HepG2 (cell line): ENCODE measurements around the gene RAP1A. TPM values are rescaled to one million over a fixed set of nuclear protein-coding genes. Genes with fewer than 3 reads are reported as not detected.
A peak's percentile ranks its signal among the peaks of the same experiment; 100 is the strongest.

ENCODE experiments used
- AHR ChIP-seq: IDR thresholded peaks from 2 replicates; pipeline ENCODE4 v1.6.1; 2018; ENCODE audit warnings: missing genetic modification reagents, missing compliant biosample characterization
- CCDC6 ChIP-seq: sonication (generic); formaldehyde crosslinking; IDR thresholded peaks from 2 replicates; pipeline ENCODE4 v1.8.1; 2022; ENCODE audit warnings: mild to moderate bottlenecking, missing genetic modification reagents, moderate library complexity
- GPN1 ChIP-seq: sonication (generic); formaldehyde crosslinking; IDR thresholded peaks from 2 replicates; pipeline ENCODE4 v1.5.1; 2020; ENCODE audit warnings: missing genetic modification reagents, borderline replicate concordance
- GTF2F1 ChIP-seq: fragments of 150-350 bp; IDR thresholded peaks from 2 replicates; pipeline ENCODE4 v1.6.1; 2014; ENCODE audit warnings: low read length
- HNRNPL ChIP-seq: fragments of 200-400 bp; formaldehyde crosslinking; IDR thresholded peaks from 2 replicates; pipeline ENCODE4 v1.6.1; 2017; ENCODE audit warnings: mild to moderate bottlenecking, low read depth, low read length
- IRX3 ChIP-seq: sonication (generic); formaldehyde crosslinking; IDR thresholded peaks from 2 replicates; pipeline ENCODE4 v1.8.1; 2023; ENCODE audit warnings: mild to moderate bottlenecking, low read depth, missing genetic modification reagents, borderline replicate concordance
- NFE2L2 ChIP-seq: fragments of 150-350 bp; IDR thresholded peaks from 2 replicates; pipeline ENCODE4 v1.6.1; 2014; ENCODE audit warnings: low read length
- NFIB ChIP-seq: sonication (generic); formaldehyde crosslinking; IDR thresholded peaks from 2 replicates; pipeline ENCODE4 v1.9.0; 2021; ENCODE audit warnings: missing genetic modification reagents, mild to moderate bottlenecking, borderline replicate concordance
- ONECUT2 ChIP-seq: sonication (generic); formaldehyde crosslinking; IDR thresholded peaks from 2 replicates; pipeline ENCODE4 v1.4.0; 2020; ENCODE audit warnings: missing genetic modification reagents
- REPIN1 ChIP-seq: sonication (generic); formaldehyde crosslinking; IDR thresholded peaks from 2 replicates; pipeline ENCODE4 v1.8.0; 2022; ENCODE audit warnings: missing genetic modification reagents, low read depth, mild to moderate bottlenecking, borderline replicate concordance
- SALL2 ChIP-seq: sonication (generic); formaldehyde crosslinking; IDR thresholded peaks from 2 replicates; pipeline ENCODE4 v1.8.1; 2023; ENCODE audit warnings: mild to moderate bottlenecking, missing genetic modification reagents, inconsistent platforms
- SIN3B ChIP-seq: fragments of 150-350 bp; IDR thresholded peaks from 2 replicates; pipeline ENCODE4 v1.6.1; 2014; ENCODE audit warnings: low read length
- SP4 ChIP-seq: sonication (generic); formaldehyde crosslinking; IDR thresholded peaks from 2 replicates; pipeline ENCODE4 v1.8.1; 2023; ENCODE audit warnings: mild to moderate bottlenecking, missing genetic modification reagents
- TOPORS ChIP-seq: sonication (generic); formaldehyde crosslinking; IDR thresholded peaks from 2 replicates; pipeline ENCODE4 v1.8.0; 2023; ENCODE audit warnings: mild to moderate bottlenecking, missing genetic modification reagents
- ZBTB8A ChIP-seq: sonication (generic); formaldehyde crosslinking; IDR thresholded peaks from 2 replicates; pipeline ENCODE4 v1.4.0; 2020; ENCODE audit warnings: mild to moderate bottlenecking, low read depth, missing genetic modification reagents, borderline replicate concordance
- ZKSCAN5 ChIP-seq: sonication (generic); formaldehyde crosslinking; IDR thresholded peaks from 2 replicates; pipeline ENCODE4 v1.5.1; 2020; ENCODE audit warnings: mild to moderate bottlenecking, missing genetic modification reagents
- ZMYM3 ChIP-seq: sonication (generic); formaldehyde crosslinking; IDR thresholded peaks from 2 replicates; pipeline ENCODE4 v1.5.1; 2020; ENCODE audit warnings: mild to moderate bottlenecking, missing genetic modification reagents
- ZNF12 ChIP-seq: sonication (generic); formaldehyde crosslinking; IDR thresholded peaks from 2 replicates; pipeline ENCODE4 v1.5.0; 2020; ENCODE audit warnings: missing genetic modification reagents
- ZNF577 ChIP-seq: sonication (generic); formaldehyde crosslinking; IDR thresholded peaks from 2 replicates; pipeline ENCODE4 v1.4.0; 2020; ENCODE audit warnings: mild to moderate bottlenecking, low read depth, missing genetic modification reagents, borderline replicate concordance
- ZNF691 ChIP-seq: sonication (generic); formaldehyde crosslinking; IDR thresholded peaks from 2 replicates; pipeline ENCODE4 v1.4.0; 2020; ENCODE audit warnings: missing genetic modification reagents, low read depth, mild to moderate bottlenecking, borderline replicate concordance
- polyA plus RNA-seq, 8 experiments: library from polyadenylated mRNA; depleted of rRNA in 3 of 8; stranded (reverse) in 7 of 8; unstranded in 1 of 8; fragments of >200 nt; fragmentation: Illumina TruSeq in 4 of 8; extraction: Trizol in 4 of 8; gene quantifications; 2 replicates each; pipeline versions ENCODE4 v1.2.1 to v1.2.3, GENCODE V29; 2011 to 2016; ENCODE audit warnings: low read depth in 4 of 8, missing spikeins in 1 of 8, mixed read lengths in 1 of 8; ENCODE audit not compliant: insufficient read depth in 1 of 8
- total RNA-seq, 5 experiments: library from RNA; depleted of rRNA; stranded (reverse); fragments of >200 nt; fragmentation: Illumina TruSeq; extraction: Trizol; gene quantifications; 2 replicates each; pipeline ENCODE4 v1.2.3, GENCODE V29; 2016; ENCODE audit warnings: low read depth in 1 of 5
- TF ChIP-seq, protein P1 (sequence below): sonication (generic); formaldehyde crosslinking; IDR thresholded peaks from 2 replicates; pipeline ENCODE4 v1.4.0; 2020; ENCODE audit warnings: missing genetic modification reagents
- TF ChIP-seq, protein P2 (sequence below): sonication (generic); formaldehyde crosslinking; IDR thresholded peaks from 2 replicates; pipeline ENCODE4 v1.5.0; 2020; ENCODE audit warnings: missing genetic modification reagents
- TF ChIP-seq, protein P3 (sequence below): sonication (generic); formaldehyde crosslinking; IDR thresholded peaks from 2 replicates; pipeline ENCODE4 v1.4.0; 2020; ENCODE audit warnings: mild to moderate bottlenecking, missing genetic modification reagents

Gene RAP1A
- total and polyA plus RNA-seq, 2 of the 13 experiments (the other 11 are each of a cell fraction or from before 2014, with no cell fraction given): 19.0 to 20.7 TPM

DNA sequence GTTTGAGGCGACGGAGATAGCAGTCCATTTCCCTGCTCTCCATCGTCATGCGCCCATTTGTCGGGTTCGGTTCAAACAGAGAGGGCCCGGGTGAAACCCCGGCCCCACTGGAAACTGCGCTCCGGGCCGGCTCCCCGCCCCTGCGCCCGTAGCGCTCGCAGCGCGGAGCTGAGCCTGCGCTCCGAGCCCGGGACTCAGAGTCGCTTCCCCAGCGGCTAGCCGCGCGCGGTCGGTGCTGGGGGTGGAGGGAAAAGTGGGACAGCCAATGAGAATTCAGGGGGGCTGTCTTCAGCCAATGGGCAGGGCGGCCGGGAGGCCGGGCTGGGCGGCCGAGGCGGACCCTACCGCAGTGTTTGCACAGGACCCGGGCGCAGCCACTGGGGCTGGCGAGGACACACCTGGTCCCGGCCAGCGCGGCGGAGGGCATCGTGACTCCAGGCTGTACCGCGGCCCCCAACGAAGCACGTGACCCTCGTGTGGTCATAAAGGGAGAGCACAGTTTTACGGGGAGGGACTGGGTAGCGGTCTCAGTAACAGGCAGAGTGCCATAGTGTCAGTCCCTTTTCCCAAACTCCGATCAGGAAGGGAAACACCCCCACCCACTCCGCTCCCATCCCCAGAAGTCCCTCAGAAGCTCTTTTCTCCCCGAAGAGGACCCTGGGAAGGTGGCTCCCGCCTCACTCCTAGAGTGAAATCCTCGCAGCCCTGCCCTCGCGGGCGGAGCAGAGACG, 119.8 kb downstream of the RAP1A start, which contains the start of gene INKA2 (continued):
- TF ChIP-seq ONECUT2 (CRISPR knock-in tag): no peak
- no peak; the same call in 1 of the 2 replicates for TF ChIP-seq GPN1 (CRISPR knock-in tag)
- TF ChIP-seq IRX3 (CRISPR knock-in tag): peak; percentile 96
- TF ChIP-seq ZNF577 (CRISPR knock-in tag): no peak; the same call in 1 of the 2 replicates
- TF ChIP-seq, protein P1, sequence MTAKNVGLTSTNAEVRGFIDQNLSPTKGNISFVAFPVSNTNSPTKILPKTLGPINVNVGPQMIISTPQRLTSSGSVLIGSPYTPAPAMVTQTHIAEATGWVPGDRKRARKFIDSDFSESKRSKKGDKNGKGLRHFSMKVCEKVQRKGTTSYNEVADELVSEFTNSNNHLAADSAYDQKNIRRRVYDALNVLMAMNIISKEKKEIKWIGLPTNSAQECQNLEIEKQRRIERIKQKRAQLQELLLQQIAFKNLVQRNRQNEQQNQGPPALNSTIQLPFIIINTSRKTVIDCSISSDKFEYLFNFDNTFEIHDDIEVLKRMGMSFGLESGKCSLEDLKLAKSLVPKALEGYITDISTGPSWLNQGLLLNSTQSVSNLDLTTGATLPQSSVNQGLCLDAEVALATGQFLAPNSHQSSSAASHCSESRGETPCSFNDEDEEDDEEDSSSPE (CRISPR knock-in tag): peak; percentile 93
- no peak for TF ChIP-seq SIN3B
- peak; percentile 77; the same call in 1 of the 2 replicates for TF ChIP-seq AHR (CRISPR knock-in tag)
- no peak for TF ChIP-seq ZNF691
- no peak for TF ChIP-seq ZKSCAN5 (CRISPR knock-in tag)
- no peak for TF ChIP-seq GTF2F1
- no peak for TF ChIP-seq NFIB (CRISPR knock-in tag)
- no peak for TF ChIP-seq ZBTB8A
- TF ChIP-seq REPIN1 (CRISPR knock-in tag): peak; percentile 82
- peak; percentile 39; the same call in 1 of the 2 replicates for TF ChIP-seq ZMYM3 (CRISPR knock-in tag)
- no peak; the same call in none of the 2 replicates for TF ChIP-seq CCDC6 (CRISPR knock-in tag)
- TF ChIP-seq, protein P2, sequence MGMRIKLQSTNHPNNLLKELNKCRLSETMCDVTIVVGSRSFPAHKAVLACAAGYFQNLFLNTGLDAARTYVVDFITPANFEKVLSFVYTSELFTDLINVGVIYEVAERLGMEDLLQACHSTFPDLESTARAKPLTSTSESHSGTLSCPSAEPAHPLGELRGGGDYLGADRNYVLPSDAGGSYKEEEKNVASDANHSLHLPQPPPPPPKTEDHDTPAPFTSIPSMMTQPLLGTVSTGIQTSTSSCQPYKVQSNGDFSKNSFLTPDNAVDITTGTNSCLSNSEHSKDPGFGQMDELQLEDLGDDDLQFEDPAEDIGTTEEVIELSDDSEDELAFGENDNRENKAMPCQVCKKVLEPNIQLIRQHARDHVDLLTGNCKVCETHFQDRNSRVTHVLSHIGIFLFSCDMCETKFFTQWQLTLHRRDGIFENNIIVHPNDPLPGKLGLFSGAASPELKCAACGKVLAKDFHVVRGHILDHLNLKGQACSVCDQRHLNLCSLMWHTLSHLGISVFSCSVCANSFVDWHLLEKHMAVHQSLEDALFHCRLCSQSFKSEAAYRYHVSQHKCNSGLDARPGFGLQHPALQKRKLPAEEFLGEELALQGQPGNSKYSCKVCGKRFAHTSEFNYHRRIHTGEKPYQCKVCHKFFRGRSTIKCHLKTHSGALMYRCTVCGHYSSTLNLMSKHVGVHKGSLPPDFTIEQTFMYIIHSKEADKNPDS (CRISPR knock-in tag): no peak
- peak; percentile 41; the same call in 1 of the 2 replicates for TF ChIP-seq TOPORS (CRISPR knock-in tag)
- TF ChIP-seq SP4 (CRISPR knock-in tag): peak; percentile 57; the same call in 1 of the 2 replicates
- TF ChIP-seq HNRNPL: no peak
- no peak for TF ChIP-seq NFE2L2
- TF ChIP-seq ZNF12: peak; percentile 52; the same call in 1 of the 2 replicates
- TF ChIP-seq, protein P3, sequence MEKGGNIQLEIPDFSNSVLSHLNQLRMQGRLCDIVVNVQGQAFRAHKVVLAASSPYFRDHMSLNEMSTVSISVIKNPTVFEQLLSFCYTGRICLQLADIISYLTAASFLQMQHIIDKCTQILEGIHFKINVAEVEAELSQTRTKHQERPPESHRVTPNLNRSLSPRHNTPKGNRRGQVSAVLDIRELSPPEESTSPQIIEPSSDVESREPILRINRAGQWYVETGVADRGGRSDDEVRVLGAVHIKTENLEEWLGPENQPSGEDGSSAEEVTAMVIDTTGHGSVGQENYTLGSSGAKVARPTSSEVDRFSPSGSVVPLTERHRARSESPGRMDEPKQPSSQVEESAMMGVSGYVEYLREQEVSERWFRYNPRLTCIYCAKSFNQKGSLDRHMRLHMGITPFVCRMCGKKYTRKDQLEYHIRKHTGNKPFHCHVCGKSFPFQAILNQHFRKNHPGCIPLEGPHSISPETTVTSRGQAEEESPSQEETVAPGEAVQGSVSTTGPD (CRISPR knock-in tag): no peak
- TF ChIP-seq SALL2 (CRISPR knock-in tag): peak; percentile 77; the same call in 1 of the 2 replicates
